HCT116 (cell line): ENCODE data around the gene PLCB3. TPM values are rescaled to one million over a fixed set of nuclear protein-coding genes. Genes with fewer than 3 reads are reported as not detected.

Experiments
- ATAC-seq: fragments of 200-7000 bp; cut with Tn5 transposase; 2 replicates; pipeline ENCODE4 v1.9.1; 2020; ENCODE audit warnings: mild to moderate bottlenecking, moderate library complexity
- BruUV-seq: library from RNA; stranded (reverse); fragments of 400-500 nt; replicated peaks from 2 replicates; lab custom pipeline; 2021; lab: Mats Ljungman, UMichigan
- CTCF ChIA-PET: fragments of 300-600 bp; sonication (Branson Sonifier 250); formaldehyde crosslinking; loops from one replicate; lab custom pipeline; 2021; ENCODE audit warnings: antibody characterized with exemption; lab: Charles Lee
- POLR2A ChIA-PET: fragments of 300-600, 350-600 bp; sonication (Branson Sonifier 250); formaldehyde crosslinking; loops from one replicate; lab custom pipeline; 2021; ENCODE audit warnings: antibody characterized with exemption; lab: Charles Lee
- RAD21 ChIA-PET, 2 experiments: fragments of 300-600 bp; sonication (Branson Sonifier 250); formaldehyde crosslinking; loops; one replicate each; lab custom pipeline; 2023; ENCODE audit warnings: low total read pairs in 2 of 2; ENCODE audit not compliant: uncharacterized antibody in 2 of 2, unreplicated experiment in 2 of 2, low non-redundant PET in 1 of 2; lab: Charles Lee
- DNase-seq: peaks from one replicate; pipeline ENCODE4 v3.0.0-alpha.2; 2010; ENCODE audit warnings: low read depth, low spot score
- H2AFZ ChIP-seq: fragments of 200-600 bp; shearing (Covaris generic), sonication (generic); 2 replicates; pipeline ENCODE4 v1.6.1; 2017; ENCODE audit warnings: low read depth, mixed run types, mixed read lengths, antibody characterized with exemption, low read length; ENCODE audit not compliant: poor library complexity, severe bottlenecking
- H3K27ac ChIP-seq: 2 replicates; pipeline ENCODE4 v1.5.1; 2012; ENCODE audit warnings: low read depth, low read length
- H3K27me3 ChIP-seq: fragments of 200-600 bp; sonication (generic); 2 replicates; pipeline ENCODE4 v1.6.1; 2016; ENCODE audit warnings: mixed run types, low read length, mixed read lengths; ENCODE audit not compliant: insufficient read depth
- H3K36me3 ChIP-seq, 2 experiments: fragments of 200-500 bp in 1 of 2; fragments of 200-600 bp in 1 of 2; sonication (Bioruptor generic) in 1 of 2; sonication (generic) in 1 of 2; 2 replicates each; pipeline versions ENCODE4 v1.5.1 to v1.6.1; 2014 to 2016; ENCODE audit warnings: low read length in 2 of 2, inconsistent platforms in 1 of 2, mixed read lengths in 1 of 2, mixed run types in 1 of 2; ENCODE audit not compliant: insufficient read depth in 2 of 2, control insufficient read depth in 1 of 2
- H3K4me1 ChIP-seq, 2 experiments: fragments of 200-600 bp in 1 of 2; sonication (generic) in 1 of 2; 2 replicates each; pipeline versions ENCODE4 v1.5.1 to v1.6.1; 2012 to 2017; ENCODE audit warnings: low read length in 2 of 2, inconsistent platforms in 1 of 2, mild to moderate bottlenecking in 1 of 2, mixed read lengths in 1 of 2, mixed run types in 1 of 2, moderate library complexity in 1 of 2; ENCODE audit not compliant: insufficient read depth in 2 of 2, control insufficient read depth in 1 of 2
- H3K4me2 ChIP-seq: fragments of 200-600 bp; sonication (generic); 2 replicates; pipeline ENCODE4 v1.6.1; 2017; ENCODE audit warnings: mixed run types, low read length, mixed read lengths
- H3K4me3 ChIP-seq, 2 experiments: fragments of 200-600 bp in 1 of 2; sonication (generic) in 1 of 2; replicated peaks in 1 of 2; 2 replicates each; pipeline ENCODE4 v1.5.1; 2011 to 2016; ENCODE audit warnings: low read length in 2 of 2, control low read depth in 1 of 2, low read depth in 1 of 2, mild to moderate bottlenecking in 1 of 2, mixed read lengths in 1 of 2, mixed run types in 1 of 2
- H3K79me2 ChIP-seq: fragments of 200-600 bp; sonication (generic); 2 replicates; pipeline ENCODE4 v1.6.1; 2017; ENCODE audit warnings: mild to moderate bottlenecking, mixed run types, low read length, moderate library complexity, mixed read lengths; ENCODE audit not compliant: insufficient read depth
- H3K9ac ChIP-seq: fragments of 200-600 bp; sonication (generic); 2 replicates; pipeline ENCODE4 v1.6.1; 2016; ENCODE audit warnings: low read length, mixed read lengths
- H3K9me2 ChIP-seq: fragments of 200-600 bp; sonication (generic), shearing (Covaris generic); 2 replicates; pipeline ENCODE4 v1.6.1; 2017; ENCODE audit warnings: mixed run types, mild to moderate bottlenecking, moderate library complexity; ENCODE audit not compliant: insufficient read depth
- H3K9me3 ChIP-seq, 2 experiments: fragments of 200-500 bp in 1 of 2; fragments of 200-600 bp in 1 of 2; sonication (Bioruptor generic) in 1 of 2; sonication (generic) in 1 of 2; 2 replicates each; pipeline ENCODE4 v1.6.1; 2014 to 2017; ENCODE audit warnings: low read length in 2 of 2, mixed read lengths in 2 of 2, inconsistent platforms in 1 of 2, low read depth in 1 of 2, mild to moderate bottlenecking in 1 of 2, mixed run types in 1 of 2, moderate library complexity in 1 of 2; ENCODE audit not compliant: control insufficient read depth in 1 of 2, insufficient read depth in 1 of 2
- H4K20me1 ChIP-seq: fragments of 200-600 bp; sonication (generic), shearing (Covaris generic); 2 replicates; pipeline ENCODE4 v1.6.1; 2017; ENCODE audit warnings: mixed run types, mild to moderate bottlenecking, moderate library complexity; ENCODE audit not compliant: insufficient read depth
- CBX3 ChIP-seq: IDR thresholded peaks from 2 replicates; pipeline ENCODE4 v1.6.1; 2012; ENCODE audit warnings: low read depth
- EGR1 ChIP-seq: IDR thresholded peaks from 2 replicates; pipeline ENCODE4 v1.6.1; 2012; ENCODE audit warnings: low read depth
- ELF1 ChIP-seq: IDR thresholded peaks from 2 replicates; pipeline ENCODE4 v1.6.1; 2012; ENCODE audit warnings: low read depth, borderline replicate concordance
- POLR2A ChIP-seq: IDR thresholded peaks from 2 replicates; pipeline ENCODE4 v1.7.0; 2011; ENCODE audit warnings: borderline replicate concordance; ENCODE audit not compliant: insufficient read depth, insufficient read length; ENCODE audit errors: extremely low read depth
- POLR2AphosphoS5 ChIP-seq: IDR thresholded peaks from 2 replicates; pipeline ENCODE4 v1.6.1; 2011; ENCODE audit warnings: mild to moderate bottlenecking, low read depth, low read length, moderate library complexity
- REST ChIP-seq: IDR thresholded peaks from 2 replicates; pipeline ENCODE4 v1.6.1; 2012; ENCODE audit warnings: low read depth
- TCF7L2 ChIP-seq: IDR thresholded peaks from 2 replicates; pipeline ENCODE4 v1.7.0; 2011; ENCODE audit warnings: borderline replicate concordance, inconsistent platforms; ENCODE audit not compliant: insufficient read depth, insufficient read length; ENCODE audit errors: extremely low read depth
- YY1 ChIP-seq: IDR thresholded peaks from 2 replicates; pipeline ENCODE4 v1.6.1; 2011; ENCODE audit warnings: low read length, low read depth, moderate library complexity, mild to moderate bottlenecking; ENCODE audit not compliant: insufficient replicate concordance; ENCODE audit errors: extremely low read depth
- ZBTB33 ChIP-seq: IDR thresholded peaks from 2 replicates; pipeline ENCODE4 v1.6.1; 2011; ENCODE audit warnings: mild to moderate bottlenecking, low read length, moderate library complexity; ENCODE audit not compliant: insufficient replicate concordance; ENCODE audit errors: extremely low read depth
- ZFX ChIP-seq: fragments of 450-650 bp; IDR thresholded peaks from 2 replicates; pipeline ENCODE4 v1.6.1; 2017
- intact Hi-C: fragments of 100-400 bp; cut with micrococcal nuclease; formaldehyde crosslinking; loops from 2 replicates; pipeline ENCODE4 v1.10.0; 2022
- total RNA-seq: library from RNA; stranded (reverse); gene quantifications from one replicate; pipeline ENCODE4 v1.2.1, GENCODE V29; 2021; ENCODE audit not compliant: unreplicated experiment

PLCB3 gene
- total RNA-seq, 1 experiment from 2014 or later, result 106 TPM

DNA sequence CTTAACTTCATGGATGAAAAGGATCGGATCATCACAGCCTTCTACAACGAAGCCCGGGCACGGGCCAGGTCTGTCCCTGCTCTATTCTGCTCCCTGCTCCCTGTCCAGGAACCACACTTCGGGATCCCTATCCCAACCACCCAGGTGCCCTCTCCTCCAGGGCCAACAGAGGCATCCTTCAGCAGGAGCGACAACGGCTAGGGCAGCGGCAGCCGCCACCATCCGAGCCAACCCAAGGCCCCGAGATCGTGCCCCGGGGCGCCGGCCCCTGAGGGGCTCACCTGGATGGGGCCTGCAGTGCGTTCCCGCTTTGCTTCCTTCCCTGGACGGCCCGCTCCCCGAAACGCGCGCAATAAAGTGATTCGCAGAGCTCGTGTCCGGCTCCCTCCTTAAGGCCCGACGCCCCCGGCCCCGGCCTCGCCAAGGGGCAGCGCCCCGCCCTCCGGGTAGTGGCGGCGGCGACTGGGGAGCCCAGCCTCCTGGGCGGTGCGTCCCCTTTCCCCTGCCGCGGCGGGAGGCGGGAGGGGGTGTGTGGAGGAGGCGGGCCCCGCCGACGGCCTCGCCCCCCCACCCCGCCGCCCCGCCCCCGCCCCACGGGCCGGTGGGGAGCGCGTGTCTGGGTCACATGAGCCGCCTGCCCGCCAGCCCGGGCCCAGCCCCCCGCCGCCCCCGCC, 17.3 kb upstream of the PLCB3 start, which contains the start of gene VEGFB:
Gene VEGFB (plus strand): TSS at position 672 of the 674 bp plus-strand sequence. CDS start 250 bp downstream, outside the sequence.
- intact Hi-C loops, result no loop called here
- CTCF ChIA-PET, result no interaction called here
- TF ChIP-seq POLR2AphosphoS5, result peak; percentile 76
- TF ChIP-seq ZFX, result peak; percentile 43; the same call in 1 of the 2 replicates
- no peak for TF ChIP-seq CBX3
- TF ChIP-seq, all 23 proteins: peak for 2

GRCh38 chr11:64234647-64235379, 16.5 kb upstream of the PLCB3 start:
- RAD21 ChIA-PET, result no interaction called here
- no peak overlapping the region for H2AFZ ChIP-seq
- peak overlapping the region; percentile 55 to 79 for H3K4me3 ChIP-seq
- no peaks in the 10 kb centered on the region for H4K20me1 ChIP-seq
- H3K4me2 ChIP-seq, result peak overlapping the region; percentile 100
- no peaks in the 10 kb centered on the region for H3K9me3 ChIP-seq
- ATAC-seq (peak; percentile 63), DNase-seq (no peak)
- peak overlapping the region; percentile 75 for H3K9ac ChIP-seq
- H3K27ac ChIP-seq, result peak overlapping the region; percentile 87
- intact Hi-C loops, result no loop called here
- BruUV-seq, result no TSS peak
- H3K27me3 ChIP-seq, result no peaks in the 10 kb centered on the region
- 0 out of 4 replicates have a peak, but pooled peaks cover 0 to 8% of the 10 kb centered on the region in 2 experiments for H3K36me3 ChIP-seq
- CTCF ChIA-PET, result no interaction called here
- peaks cover 8% of the 10 kb centered on the region for H3K79me2 ChIP-seq
- no peaks in the 10 kb centered on the region for H3K9me2 ChIP-seq
- POLR2A ChIA-PET, result interaction anchor here (1.0 to 1.2 kb wide), 2 partner anchors 17 to 70 kb away, joined by 3 read pairs; no protein-coding TSS in a partner anchor
- peaks cover 26 to 66% of the 10 kb centered on the region in 2 experiments for H3K4me1 ChIP-seq
- TF ChIP-seq ZFX (no peak), REST (no peak), POLR2AphosphoS5 (peak; percentile 60), EGR1 (no peak), ELF1 (no peak), TCF7L2 (no peak), ZBTB33 (no peak), POLR2A (peak; percentile 22), YY1 (no peak)

More for the DNA sequence above, 17.3 kb upstream of the PLCB3 start, which contains the start of gene VEGFB:
- H3K9me2 ChIP-seq, result no peaks in the 10 kb centered on the region
- no peaks in the 10 kb centered on the region for H3K27me3 ChIP-seq
- 0 out of 4 replicates have a peak, but pooled peaks cover 0 to 8% of the 10 kb centered on the region in 2 experiments for H3K36me3 ChIP-seq
- TSS peak; percentile 55 for BruUV-seq
- peaks cover 8% of the 10 kb centered on the region for H3K79me2 ChIP-seq
- peaks cover 26 to 66% of the 10 kb centered on the region in 2 experiments for H3K4me1 ChIP-seq
- peak within 1 kb of the TSS; percentile 78 for H3K9ac ChIP-seq
- H4K20me1 ChIP-seq, result no peaks in the 10 kb centered on the region
- ATAC-seq, result peak; percentile 71
- ChIA-PET RAD21 (no interaction called here), POLR2A (interaction anchor here (1.2 to 3.1 kb wide), 2 partner anchors 7 to 70 kb away, joined by 3 to 11 read pairs; partner anchors contain the start of gene FKBP2)
- no peak for DNase-seq
- peak within 1 kb of the TSS; percentile 100 for H3K4me2 ChIP-seq
- H3K4me3 ChIP-seq, result peak within 1 kb of the TSS; percentile 63 to 79
- peak within 1 kb of the TSS; percentile 87 for H3K27ac ChIP-seq
- H3K9me3 ChIP-seq, result no peaks in the 10 kb centered on the region
- H2AFZ ChIP-seq, result no peak within 1 kb of the TSS
